SK-N-SH treated with all-trans-retinoic acid at 6 μM for 48 hours (cell line): ENCODE measurements around the gene GCH1.

ENCODE experiments used
- ATAC-seq: fragments of 200-7000 bp; cut with Tn5 transposase; 3 replicates; pipeline ENCODE4 v1.9.1; 2020; ENCODE audit warnings: mild to moderate bottlenecking, moderate library complexity
- ARNTL ChIP-seq: fragments of 450-650 bp; formaldehyde crosslinking; IDR thresholded peaks from 2 replicates; pipeline ENCODE4 v1.5.0; 2020; ENCODE audit warnings: low read depth, mild to moderate bottlenecking, moderate library complexity, borderline replicate concordance
- BACH2 ChIP-seq: fragments of 250-450 bp; sonication (Bioruptor Pico); IDR thresholded peaks from 2 replicates; pipeline ENCODE4 v1.9.0; 2021; ENCODE audit warnings: mild to moderate bottlenecking, borderline replicate concordance
- CSDC2 ChIP-seq: fragments of 250-450 bp; sonication (Bioruptor Pico); IDR thresholded peaks from 2 replicates; pipeline ENCODE4 v1.5.0; 2020; ENCODE audit warnings: mild to moderate bottlenecking, moderate library complexity
- ESRRG ChIP-seq: fragments of 250-450 bp; sonication (Bioruptor Pico); IDR thresholded peaks from 2 replicates; pipeline ENCODE4 v1.6.1; 2021; ENCODE audit warnings: mild to moderate bottlenecking
- GLIS3 ChIP-seq: fragments of 250-450 bp; sonication (Bioruptor Pico); IDR thresholded peaks from 2 replicates; pipeline ENCODE4 v1.5.0; 2020; ENCODE audit warnings: mild to moderate bottlenecking, moderate library complexity
- ISL1 ChIP-seq: fragments of 250-450 bp; sonication (Bioruptor Pico); IDR thresholded peaks from 2 replicates; pipeline ENCODE4 v2.1.2; 2022; ENCODE audit warnings: mild to moderate bottlenecking, moderate library complexity
- OSR1 ChIP-seq: fragments of 250-450 bp; sonication (Bioruptor Pico); IDR thresholded peaks from 2 replicates; pipeline ENCODE4 v1.8.0; 2022; ENCODE audit warnings: moderate library complexity, mild to moderate bottlenecking, inconsistent platforms
- PATZ1 ChIP-seq: fragments of 250-450 bp; sonication (Bioruptor Pico); IDR thresholded peaks from 2 replicates; pipeline ENCODE4 v1.8.0; 2020; ENCODE audit warnings: mild to moderate bottlenecking, moderate library complexity, borderline replicate concordance
- POU6F1 ChIP-seq: fragments of 250-450 bp; sonication (Bioruptor Pico); IDR thresholded peaks from 2 replicates; pipeline ENCODE4 v1.8.0; 2021; ENCODE audit warnings: low read depth, mild to moderate bottlenecking, moderate library complexity, borderline replicate concordance
- PPARA ChIP-seq: fragments of 250-450 bp; sonication (Bioruptor Pico); IDR thresholded peaks from 2 replicates; pipeline ENCODE4 v1.5.0; 2020; ENCODE audit warnings: mild to moderate bottlenecking, borderline replicate concordance
- RARB ChIP-seq: fragments of 250-450 bp; sonication (Bioruptor Pico); IDR thresholded peaks from 2 replicates; pipeline ENCODE4 v1.8.0; 2021; ENCODE audit warnings: mild to moderate bottlenecking, moderate library complexity
- SNAI2 ChIP-seq: fragments of 250-450 bp; sonication (Bioruptor Pico); IDR thresholded peaks from 2 replicates; pipeline ENCODE4 v1.5.0; 2020; ENCODE audit warnings: mild to moderate bottlenecking, moderate library complexity
- TCF4 ChIP-seq: fragments of 250-450 bp; sonication (Bioruptor Pico); IDR thresholded peaks from 2 replicates; pipeline ENCODE4 v1.8.0; 2021; ENCODE audit warnings: mild to moderate bottlenecking, moderate library complexity, borderline replicate concordance
- TOX ChIP-seq: fragments of 250-450 bp; sonication (Bioruptor Pico); IDR thresholded peaks from 2 replicates; pipeline ENCODE4 v1.8.0; 2021; ENCODE audit warnings: mild to moderate bottlenecking, moderate library complexity, borderline replicate concordance
- TSHZ2 ChIP-seq: fragments of 250-450 bp; sonication (Bioruptor Pico); IDR thresholded peaks from 2 replicates; pipeline ENCODE4 v1.5.0; 2020; ENCODE audit warnings: mild to moderate bottlenecking, moderate library complexity
- ZC3H10 ChIP-seq: fragments of 250-450 bp; sonication (Bioruptor Pico); IDR thresholded peaks from 2 replicates; pipeline ENCODE4 v1.5.1; 2021; ENCODE audit warnings: mild to moderate bottlenecking, moderate library complexity
- ZFP3 ChIP-seq: fragments of 250-450 bp; sonication (Bioruptor Pico); IDR thresholded peaks from 2 replicates; pipeline ENCODE4 v1.5.0; 2020; ENCODE audit warnings: mild to moderate bottlenecking, moderate library complexity
- ZFP30 ChIP-seq: fragments of 450-650 bp; formaldehyde crosslinking; IDR thresholded peaks from 2 replicates; pipeline ENCODE4 v1.5.0; 2022; ENCODE audit warnings: mild to moderate bottlenecking, moderate library complexity
- ZNF565 ChIP-seq: fragments of 450-650 bp; formaldehyde crosslinking; conservative IDR thresholded peaks from 2 replicates; pipeline ENCODE4 v1.5.0; 2020; ENCODE audit warnings: low read depth, mild to moderate bottlenecking, moderate library complexity
- ZNF70 ChIP-seq: fragments of 450-650 bp; formaldehyde crosslinking; IDR thresholded peaks from 2 replicates; pipeline ENCODE4 v1.5.0; 2020; ENCODE audit warnings: mild to moderate bottlenecking, moderate library complexity
- ZNF8 ChIP-seq: fragments of 450-650 bp; formaldehyde crosslinking; IDR thresholded peaks from 2 replicates; pipeline ENCODE4 v1.5.0; 2020; ENCODE audit warnings: mild to moderate bottlenecking, moderate library complexity
- TF ChIP-seq, protein P1 (sequence below): fragments of 250-450 bp; sonication (Bioruptor Pico); IDR thresholded peaks from 2 replicates; pipeline ENCODE4 v1.5.1; 2021; ENCODE audit warnings: mild to moderate bottlenecking, moderate library complexity
- TF ChIP-seq, protein P2 (sequence below): fragments of 250-450 bp; sonication (Bioruptor Pico); IDR thresholded peaks from 2 replicates; pipeline ENCODE4 v1.5.1; 2020; ENCODE audit warnings: low read depth, mild to moderate bottlenecking, moderate library complexity

Gene GCH1

GRCh38 chr14:54836231-54836630, 66.4 kb downstream of the GCH1 start:
- TF ChIP-seq TCF4 (peak; percentile 66), BACH2 (CRISPR knock-in tag) (no peak), TSHZ2 (CRISPR knock-in tag) (0 out of 2 replicates have a peak, but pooled peaks have one; percentile 35)
- no peak for ATAC-seq

DNA sequence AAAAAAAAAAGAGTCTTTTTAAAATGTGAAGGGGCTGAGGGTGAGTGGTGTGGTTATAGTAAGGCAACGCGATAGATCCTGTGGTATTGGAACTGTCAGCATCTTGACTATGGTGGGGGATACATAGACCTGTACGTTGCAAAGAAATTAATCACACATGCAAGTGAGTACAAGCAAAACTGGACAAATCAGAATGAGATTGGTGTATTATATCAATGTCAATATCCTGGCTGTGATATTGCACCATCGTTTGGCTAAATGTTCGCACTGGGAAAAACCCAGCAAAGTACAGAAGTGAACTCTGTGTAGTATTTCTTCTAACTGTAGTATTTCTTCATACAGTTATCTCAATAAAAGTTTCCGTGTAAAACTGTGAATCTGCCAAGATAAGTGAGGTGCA, 67.9 kb downstream of the GCH1 start:
- no peak for TF ChIP-seq SNAI2 (CRISPR knock-in tag)
- no peak for TF ChIP-seq OSR1 (CRISPR knock-in tag)
- no peak for TF ChIP-seq RARB (CRISPR knock-in tag)
- TF ChIP-seq ZNF8: no peak
- TF ChIP-seq, protein P1, sequence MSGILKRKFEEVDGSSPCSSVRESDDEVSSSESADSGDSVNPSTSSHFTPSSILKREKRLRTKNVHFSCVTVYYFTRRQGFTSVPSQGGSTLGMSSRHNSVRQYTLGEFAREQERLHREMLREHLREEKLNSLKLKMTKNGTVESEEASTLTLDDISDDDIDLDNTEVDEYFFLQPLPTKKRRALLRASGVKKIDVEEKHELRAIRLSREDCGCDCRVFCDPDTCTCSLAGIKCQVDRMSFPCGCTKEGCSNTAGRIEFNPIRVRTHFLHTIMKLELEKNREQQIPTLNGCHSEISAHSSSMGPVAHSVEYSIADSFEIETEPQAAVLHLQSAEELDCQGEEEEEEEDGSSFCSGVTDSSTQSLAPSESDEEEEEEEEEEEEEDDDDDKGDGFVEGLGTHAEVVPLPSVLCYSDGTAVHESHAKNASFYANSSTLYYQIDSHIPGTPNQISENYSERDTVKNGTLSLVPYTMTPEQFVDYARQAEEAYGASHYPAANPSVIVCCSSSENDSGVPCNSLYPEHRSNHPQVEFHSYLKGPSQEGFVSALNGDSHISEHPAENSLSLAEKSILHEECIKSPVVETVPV (CRISPR knock-in tag): no peak
- TF ChIP-seq GLIS3 (CRISPR knock-in tag): no peak
- no peak for TF ChIP-seq TCF4
- no peak for TF ChIP-seq ZFP3 (CRISPR knock-in tag)
- no peak for TF ChIP-seq ARNTL
- no peak for TF ChIP-seq ZNF70 (CRISPR knock-in tag)
- TF ChIP-seq ESRRG (CRISPR knock-in tag): no peak
- no peak for TF ChIP-seq PPARA (CRISPR knock-in tag)
- TF ChIP-seq TOX (CRISPR knock-in tag): no peak
- TF ChIP-seq ZFP30 (CRISPR knock-in tag): no peak
- TF ChIP-seq ZC3H10 (CRISPR knock-in tag): no peak
- no peak for TF ChIP-seq POU6F1
- TF ChIP-seq, protein P2, sequence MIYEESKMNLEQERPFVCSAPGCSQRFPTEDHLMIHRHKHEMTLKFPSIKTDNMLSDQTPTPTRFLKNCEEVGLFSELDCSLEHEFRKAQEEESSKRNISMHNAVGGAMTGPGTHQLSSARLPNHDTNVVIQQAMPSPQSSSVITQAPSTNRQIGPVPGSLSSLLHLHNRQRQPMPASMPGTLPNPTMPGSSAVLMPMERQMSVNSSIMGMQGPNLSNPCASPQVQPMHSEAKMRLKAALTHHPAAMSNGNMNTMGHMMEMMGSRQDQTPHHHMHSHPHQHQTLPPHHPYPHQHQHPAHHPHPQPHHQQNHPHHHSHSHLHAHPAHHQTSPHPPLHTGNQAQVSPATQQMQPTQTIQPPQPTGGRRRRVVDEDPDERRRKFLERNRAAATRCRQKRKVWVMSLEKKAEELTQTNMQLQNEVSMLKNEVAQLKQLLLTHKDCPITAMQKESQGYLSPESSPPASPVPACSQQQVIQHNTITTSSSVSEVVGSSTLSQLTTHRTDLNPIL: no peak
- no peak for TF ChIP-seq CSDC2
- TF ChIP-seq BACH2 (CRISPR knock-in tag): no peak
- ATAC-seq: no peak

- TF ChIP-seq ZNF8: no peak
- no peak for TF ChIP-seq ESRRG (CRISPR knock-in tag)
- TF ChIP-seq CSDC2: no peak
- TF ChIP-seq, protein P1 (CRISPR knock-in tag): no peak
- no peak for TF ChIP-seq GLIS3 (CRISPR knock-in tag)
- TF ChIP-seq ZC3H10 (CRISPR knock-in tag): no peak
- TF ChIP-seq ZFP30 (CRISPR knock-in tag): no peak
- no peak for TF ChIP-seq SNAI2 (CRISPR knock-in tag)
- TF ChIP-seq, protein P2: no peak
- no peak for TF ChIP-seq ARNTL
- TF ChIP-seq BACH2 (CRISPR knock-in tag): no peak
- TF ChIP-seq OSR1 (CRISPR knock-in tag): no peak
- TF ChIP-seq ZNF565 (CRISPR knock-in tag): no peak
- TF ChIP-seq PATZ1 (CRISPR knock-in tag): no peak
- TF ChIP-seq ISL1 (CRISPR knock-in tag): no peak
- no peak for TF ChIP-seq POU6F1
- TF ChIP-seq ZNF70 (CRISPR knock-in tag): no peak
- TF ChIP-seq PPARA (CRISPR knock-in tag): no peak
- no peak for ATAC-seq
Observed at GRCh38 chr14:54834081-54834480, 68.5 kb downstream of the GCH1 start.
